Fibroblast of pulmonary artery (primary cell): Measurements from ENCODE around the gene ZNRD2.

ENCODE experiments used
- DNase-seq: peaks from one replicate; pipeline ENCODE4 v3.0.0-alpha.2; 2010; ENCODE audit warnings: low read depth
- H3K4me3 ChIP-seq: replicated peaks from 2 replicates; pipeline ENCODE4 v1.5.1; 2011; ENCODE audit warnings: low read depth, mild to moderate bottlenecking, control low read depth, low read length, moderate library complexity
- CTCF ChIP-seq: IDR thresholded peaks from 2 replicates; pipeline ENCODE4 v1.5.1; 2011; ENCODE audit warnings: mild to moderate bottlenecking, control low read depth, low read length, inconsistent platforms; ENCODE audit errors: missing control alignments

The ZNRD2 gene

GRCh38 chr11:65609665-65610064 is 39.4 kb downstream of the ZNRD2 start:
- no peak for TF ChIP-seq CTCF
- H3K4me3 ChIP-seq = no peak overlapping the region
- no peak for DNase-seq

- no peak for TF ChIP-seq CTCF
- peak overlapping the region; percentile 91 for H3K4me3 ChIP-seq
- no peak for DNase-seq
These were observed 40.1 kb downstream of the ZNRD2 start for GRCh38 chr11:65610404-65610803.

GRCh38 chr11:65611028-65611757 is 40.9 kb downstream of the ZNRD2 start:
- peak overlapping the region; percentile 91 for H3K4me3 ChIP-seq
- DNase-seq = peak; percentile 53
- no peak for TF ChIP-seq CTCF

- H3K4me3 ChIP-seq = peak overlapping the region; percentile 91
- TF ChIP-seq CTCF = no peak
- peak; percentile 48 for DNase-seq
These were observed 41.7 kb downstream of the ZNRD2 start for GRCh38 chr11:65611758-65612603.

GRCh38 chr11:65612691-65613090 is 42.4 kb downstream of the ZNRD2 start:
- H3K4me3 ChIP-seq = peak overlapping the region; percentile 91
- no peak for DNase-seq
- no peak for TF ChIP-seq CTCF

- DNase-seq = no peak
- TF ChIP-seq CTCF = no peak
- peak overlapping the region; percentile 91 for H3K4me3 ChIP-seq
These were observed 43.0 kb downstream of the ZNRD2 start for GRCh38 chr11:65613091-65613928.
